ENCODE measurements around the gene GCLM. TPM values are rescaled to one million over a fixed set of nuclear protein-coding genes. Genes with fewer than 3 reads are reported as not detected.
A peak's percentile ranks its signal among the peaks of the same experiment; 100 is the strongest.
"Not testable (repeated sequence)": the region's sequence is repeated elsewhere in the genome, so short reads cannot be mapped to it uniquely, and the experiment has no call there.

Gene GCLM, protein sequence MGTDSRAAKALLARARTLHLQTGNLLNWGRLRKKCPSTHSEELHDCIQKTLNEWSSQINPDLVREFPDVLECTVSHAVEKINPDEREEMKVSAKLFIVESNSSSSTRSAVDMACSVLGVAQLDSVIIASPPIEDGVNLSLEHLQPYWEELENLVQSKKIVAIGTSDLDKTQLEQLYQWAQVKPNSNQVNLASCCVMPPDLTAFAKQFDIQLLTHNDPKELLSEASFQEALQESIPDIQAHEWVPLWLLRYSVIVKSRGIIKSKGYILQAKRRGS
- polyA plus RNA-seq (ENCODE audit: insufficient read length in 10 of 10): 10 to 100 TPM in 1 of 10 donors, 1 to 10 TPM in 9; 6.3 to 11.9 (median 8.6) TPM
- long read RNA-seq, donor 1, full-length matches to known transcripts: 1 of 1 reads
- long read RNA-seq, donor 1, partial matches to known transcripts: 0 of 1 reads
- long read RNA-seq, donor 1, other reads (novel, unspliced or antisense): 0 of 1 reads
- long read RNA-seq, donor 2, full-length matches to known transcripts: 5 of 5 reads
- long read RNA-seq, donor 2, partial matches to known transcripts: 0 of 5 reads
- long read RNA-seq, donor 2, other reads (novel, unspliced or antisense): 0 of 5 reads
- long read RNA-seq, donor 3, full-length matches to known transcripts: 1 of 1 reads
- long read RNA-seq, donor 3, partial matches to known transcripts: 0 of 1 reads
- long read RNA-seq, donor 3, other reads (novel, unspliced or antisense): 0 of 1 reads
- long read RNA-seq, donor 4, full-length matches to known transcripts: 1 of 1 reads
- long read RNA-seq, donor 4, partial matches to known transcripts: 0 of 1 reads
- long read RNA-seq, donor 4, other reads (novel, unspliced or antisense): 0 of 1 reads
- long read RNA-seq, donor 5, full-length matches to known transcripts: 3 of 3 reads
- long read RNA-seq, donor 5, partial matches to known transcripts: 0 of 3 reads
- long read RNA-seq, donor 5, other reads (novel, unspliced or antisense): 0 of 3 reads
- long read RNA-seq, donor 6, full-length matches to known transcripts: 5 of 5 reads
- long read RNA-seq, donor 6, partial matches to known transcripts: 0 of 5 reads
- long read RNA-seq, donor 6, other reads (novel, unspliced or antisense): 0 of 5 reads
- long read RNA-seq, donor 7, full-length matches to known transcripts: 4 of 4 reads
- long read RNA-seq, donor 7, partial matches to known transcripts: 0 of 4 reads
- long read RNA-seq, donor 7, other reads (novel, unspliced or antisense): 0 of 4 reads
- long read RNA-seq, donor 8, full-length matches to known transcripts: 3 of 3 reads
- long read RNA-seq, donor 8, partial matches to known transcripts: 0 of 3 reads
- long read RNA-seq, donor 8, other reads (novel, unspliced or antisense): 0 of 3 reads
- long read RNA-seq, donor 9: 0 reads

DNA sequence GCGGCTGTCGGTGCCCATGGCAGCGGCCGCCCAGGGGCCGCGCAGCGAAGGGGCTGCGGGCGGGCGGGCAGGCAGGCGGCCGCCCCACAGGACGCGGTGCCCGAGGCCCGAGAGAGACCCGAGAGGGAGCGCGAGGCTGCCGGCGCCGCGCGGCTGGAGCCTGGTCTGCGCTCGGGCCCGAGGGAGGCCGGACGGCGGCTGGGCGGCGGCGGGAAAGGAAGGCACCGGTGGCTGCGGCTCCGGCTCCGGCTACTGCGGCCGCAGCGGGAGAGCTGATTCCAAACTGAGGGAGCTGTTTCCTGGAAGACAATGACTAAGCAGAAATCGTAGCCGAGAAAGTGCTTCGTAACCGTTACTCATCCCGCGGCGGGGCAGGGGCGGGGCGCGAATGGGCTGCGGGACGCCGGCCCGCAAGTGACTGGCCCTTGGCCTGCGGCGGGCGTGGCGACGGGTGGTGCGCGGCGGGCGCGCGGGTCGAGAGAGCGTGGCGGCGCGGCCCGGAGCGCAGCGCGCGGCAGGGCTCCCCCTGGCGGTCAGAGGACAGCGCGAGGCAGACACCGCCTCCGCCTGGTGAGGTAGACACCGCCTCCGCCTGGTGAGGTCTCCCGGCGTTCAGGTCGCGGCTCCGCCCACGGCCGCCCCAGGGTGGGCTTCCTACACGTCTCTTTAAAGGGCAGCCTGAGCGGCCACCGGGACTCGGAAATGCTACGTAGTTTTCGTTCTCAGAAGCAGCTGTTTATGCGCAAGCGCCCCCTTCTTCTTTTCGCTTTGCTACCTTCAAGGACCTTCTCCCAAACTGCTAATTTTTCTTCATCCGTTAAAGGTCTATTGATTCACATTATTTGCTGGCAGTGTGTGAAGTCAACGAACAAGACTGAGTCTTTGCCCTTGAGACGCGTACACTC lies at the start of gene GCLM:
TSS of gene GCLM (minus strand) at position 285 of the 905 bp plus-strand sequence. CDS start at position 18, 267 bp downstream.
- peak; percentile 91 to 95 (median 93) for DNase-seq

DNA sequence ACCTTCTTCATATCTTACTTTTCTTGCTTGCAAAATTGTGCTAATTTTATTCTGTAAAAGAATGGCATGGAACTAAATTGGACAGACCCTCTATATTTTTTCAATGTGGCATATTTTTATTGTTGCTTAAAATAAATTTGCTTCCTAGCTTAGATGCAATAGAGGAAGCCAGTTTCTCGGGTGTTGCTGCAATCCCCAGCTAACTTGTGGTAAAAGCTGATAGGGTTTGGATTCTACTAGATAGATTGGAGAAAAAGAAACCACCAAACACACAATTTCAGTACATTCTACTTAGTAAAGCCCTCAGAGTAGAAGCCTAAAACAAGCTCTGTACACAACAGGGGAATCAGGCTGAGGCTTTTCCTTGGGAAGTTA lies 49.5 kb upstream of the GCLM start:
- DNase-seq: no peak

DNA sequence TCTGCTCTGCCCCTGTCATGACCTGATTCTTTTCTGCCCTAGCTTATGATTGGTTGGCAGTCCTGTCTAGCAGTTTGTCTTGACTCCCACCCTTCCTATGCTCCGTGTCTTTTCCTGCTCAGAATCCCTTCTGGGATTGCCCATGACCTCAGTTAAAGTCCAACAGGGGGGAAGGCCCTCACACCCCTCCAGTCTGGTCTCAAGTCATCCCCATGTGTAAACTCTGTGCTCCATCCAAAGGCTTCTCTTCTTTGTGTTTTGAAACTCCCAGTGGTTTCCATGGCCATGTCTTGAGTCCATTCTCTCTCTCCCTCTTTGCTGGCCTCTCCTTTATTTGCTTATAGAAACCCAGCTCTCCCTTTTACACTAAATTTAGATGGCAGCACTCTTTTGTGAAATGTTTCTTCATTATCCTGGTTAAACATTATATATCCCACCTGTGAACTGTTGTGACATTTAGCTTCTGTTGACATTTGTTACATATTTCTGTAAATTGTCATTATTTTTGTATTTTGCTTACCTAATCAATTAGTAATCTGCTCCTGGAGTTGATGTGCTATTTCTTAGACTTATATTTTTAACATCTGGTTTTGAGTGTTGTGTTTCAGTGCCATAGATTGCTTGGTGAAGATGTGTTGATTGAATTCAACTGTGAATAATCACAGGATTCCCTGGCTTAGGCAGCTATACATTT lies 48.9 kb upstream of the GCLM start:
- no peak for DNase-seq

DNA sequence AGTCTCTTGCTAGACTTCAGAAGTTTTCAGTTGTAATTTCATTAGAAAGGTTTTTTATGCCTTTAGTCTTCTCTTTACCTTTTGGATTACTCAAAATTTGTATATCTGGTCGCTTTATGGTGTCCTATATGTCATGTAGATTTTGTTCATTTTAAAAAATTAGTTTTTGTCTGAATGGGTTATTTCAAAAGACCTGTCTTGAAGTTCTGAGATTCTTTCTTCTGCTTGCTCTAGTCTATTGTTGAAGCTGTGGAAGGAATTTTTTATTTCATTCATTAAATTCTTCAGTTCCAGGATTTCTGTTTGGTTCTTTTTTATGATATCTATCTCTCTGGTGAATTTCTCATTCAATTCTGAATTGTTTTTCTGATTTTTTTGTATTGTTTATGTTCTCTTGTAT lies 46.5 kb upstream of the GCLM start:
- DNase-seq: no peak

DNA sequence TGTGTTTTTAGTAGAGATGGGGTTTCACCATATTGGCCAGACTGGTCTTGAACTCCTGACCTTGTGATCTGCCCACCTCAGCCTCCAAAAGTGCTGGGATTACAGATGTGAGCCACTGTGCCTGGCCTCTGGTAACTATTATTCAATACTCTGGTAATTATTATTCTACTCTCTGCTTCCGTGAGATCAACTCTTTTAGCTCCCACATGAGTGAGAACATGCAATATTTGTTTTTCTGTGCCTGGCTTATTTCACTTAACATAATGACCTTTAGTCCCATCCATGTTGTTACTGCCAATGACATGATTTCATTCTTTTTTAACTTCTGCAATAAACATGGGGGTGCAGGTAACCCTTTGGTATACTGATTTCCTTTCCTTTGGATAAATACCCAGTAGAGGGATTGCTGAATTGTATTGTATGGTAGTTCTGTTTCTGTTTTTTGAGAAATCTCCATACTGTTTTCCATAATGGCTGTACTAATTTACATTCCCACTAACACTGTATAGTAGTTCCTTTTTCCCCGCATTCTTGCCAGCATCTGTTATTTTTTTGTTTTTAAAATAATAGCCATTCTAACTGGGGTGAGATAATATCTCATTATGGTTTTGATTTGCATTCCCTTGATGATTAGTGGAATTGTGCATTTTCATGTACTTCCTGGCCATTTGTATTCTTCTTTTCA lies 37.9 kb upstream of the GCLM start:
- DNase-seq: not testable (repeated sequence)

DNA sequence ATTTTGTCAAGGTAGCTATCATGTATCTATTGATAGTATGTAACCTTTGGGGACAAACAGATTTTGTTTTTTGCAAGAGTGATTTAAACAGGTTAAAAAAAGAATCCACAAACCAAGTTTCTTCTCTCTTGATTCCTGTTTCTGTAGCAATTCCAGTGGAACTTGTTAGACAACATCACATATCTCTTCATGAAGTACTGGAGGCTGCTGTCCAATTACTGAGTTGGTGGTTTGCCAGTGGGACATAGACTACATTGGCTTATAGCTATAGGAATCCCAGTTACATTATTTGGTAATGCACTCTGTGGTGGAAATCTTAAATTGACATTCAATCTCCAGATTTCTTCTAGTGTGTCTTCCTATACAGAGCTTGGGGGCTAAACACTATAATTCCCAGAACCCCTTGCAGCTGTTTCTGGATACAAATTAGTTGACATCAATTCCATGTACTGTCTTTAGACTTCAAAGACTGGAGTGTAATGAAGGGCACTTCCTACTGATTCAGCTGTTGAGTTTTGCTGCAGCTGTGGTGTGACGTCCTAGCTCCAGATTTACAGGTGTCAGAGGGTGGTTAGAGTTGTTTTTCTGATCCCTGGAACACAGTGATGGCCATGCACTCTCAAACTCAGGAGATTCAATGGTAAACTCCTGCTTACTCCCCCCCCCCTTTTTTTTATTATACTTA lies 29.4 kb upstream of the GCLM start:
- peak in 2 of 3 donors; percentile 1 to 14 for DNase-seq

DNA sequence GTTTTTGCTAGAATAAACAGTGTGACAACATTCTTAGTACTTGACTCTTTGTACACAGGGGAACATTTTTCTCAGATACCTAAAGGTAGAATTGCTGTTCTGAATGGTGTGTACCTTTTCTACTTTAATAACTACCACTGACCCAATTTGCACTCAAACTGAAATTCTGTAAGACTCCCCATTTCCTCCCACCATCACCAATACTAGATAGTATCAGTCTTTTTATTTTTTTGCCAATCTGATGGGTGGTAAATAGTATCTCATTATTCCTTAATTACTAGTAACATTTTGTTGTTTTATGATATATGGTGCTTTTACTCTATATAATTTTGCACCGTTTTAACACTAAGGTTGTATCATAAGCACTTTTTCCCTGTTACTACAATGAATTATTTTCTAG lies 28.8 kb upstream of the GCLM start:
- DNase-seq: no peak

DNA sequence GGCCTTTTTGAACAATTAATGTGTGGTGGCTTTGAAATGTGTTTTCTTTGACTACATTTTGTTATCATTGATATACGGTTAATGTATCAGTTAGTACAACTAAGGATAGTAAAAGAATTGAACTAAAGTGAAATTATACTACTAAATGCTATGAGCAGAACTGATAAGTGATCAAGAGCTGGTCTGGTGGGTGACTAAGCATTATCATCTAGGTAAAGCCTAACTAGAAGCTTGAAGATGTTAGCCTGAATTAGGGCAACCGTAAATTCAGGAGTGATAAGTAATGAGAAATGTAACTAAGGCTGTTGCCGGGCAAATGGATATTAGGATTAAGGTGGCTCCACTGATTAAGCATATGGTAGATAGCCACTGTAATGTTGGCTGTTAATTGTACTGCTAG lies 16.0 kb upstream of the GCLM start:
- DNase-seq: no peak

DNA sequence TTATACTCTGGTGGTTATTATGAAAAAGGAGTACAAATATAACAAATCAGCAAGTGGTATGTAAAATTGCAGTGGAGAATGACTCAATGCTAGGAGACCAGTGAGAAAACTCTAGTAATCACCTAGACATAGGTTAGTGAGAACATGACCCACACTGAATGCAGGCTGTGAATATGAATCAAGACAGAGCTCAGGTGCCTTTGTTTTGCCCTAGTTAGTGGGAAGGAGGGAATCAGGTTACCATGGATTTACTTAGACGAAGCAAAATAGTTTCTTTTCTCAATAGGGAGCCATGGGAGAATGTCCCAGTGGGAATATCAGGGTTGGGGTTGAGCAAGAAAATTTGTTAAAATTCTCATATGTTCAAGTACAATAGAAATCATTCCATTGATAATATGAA lies 10.6 kb upstream of the GCLM start:
- DNase-seq: no peak

DNA sequence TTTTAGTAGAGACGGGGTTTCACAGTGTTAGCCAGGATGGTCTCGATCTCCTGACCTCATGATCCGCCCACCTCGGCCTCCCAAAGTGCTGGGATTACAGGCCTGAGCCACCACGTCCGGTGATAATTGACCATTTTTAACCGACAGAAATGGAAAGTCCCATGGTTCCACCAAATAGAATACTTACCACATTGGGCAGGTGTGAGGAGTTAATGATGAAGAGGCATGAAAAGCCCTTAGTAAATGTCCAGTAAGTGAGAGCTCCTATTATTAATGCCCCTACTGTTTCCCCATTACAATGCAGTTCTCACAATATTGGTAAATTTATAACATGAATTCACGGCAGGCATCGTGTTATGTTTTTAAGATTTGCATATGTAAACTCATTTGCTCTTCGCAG lies 8.1 kb upstream of the GCLM start:
- no peak for DNase-seq

DNA sequence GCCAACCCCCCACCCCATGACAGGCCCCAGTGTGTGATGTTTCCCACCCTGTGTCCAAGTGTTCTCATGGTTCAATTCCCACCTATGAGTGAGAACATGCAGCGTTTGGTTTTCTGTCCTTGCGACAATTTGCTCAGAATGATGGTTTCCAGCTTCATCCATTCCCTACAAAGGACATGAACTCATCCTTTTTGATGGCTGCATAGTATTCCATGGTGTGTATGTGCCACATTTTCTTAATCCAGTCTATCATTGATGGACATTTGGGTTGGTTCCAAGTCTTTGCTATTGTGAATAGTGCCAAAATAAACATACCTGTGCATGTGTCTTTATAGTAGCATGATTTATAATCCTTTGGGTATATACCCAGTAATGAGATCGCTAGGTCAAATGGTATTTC lies 1.6 kb upstream of the GCLM start:
- not testable (repeated sequence) for DNase-seq

DNA sequence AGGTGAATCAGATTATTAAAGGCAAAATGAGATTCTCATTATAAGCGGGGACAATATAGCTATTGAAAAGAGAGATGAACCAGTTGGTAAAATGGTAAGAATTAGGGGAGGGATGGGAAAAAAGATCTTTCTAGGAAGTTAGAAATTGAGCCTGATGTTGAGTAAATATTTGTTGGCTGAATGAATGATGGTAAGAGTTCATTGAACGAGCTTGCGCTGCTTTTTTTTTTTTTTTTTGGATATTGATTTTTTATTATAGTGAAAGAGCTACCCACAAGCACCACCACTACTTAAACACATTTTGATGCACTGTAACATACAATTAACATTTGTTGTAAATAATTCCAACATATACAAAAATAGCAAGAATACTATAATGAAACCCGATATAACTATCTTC lies 1.1 kb upstream of the GCLM start:
- DNase-seq: no peak

DNA sequence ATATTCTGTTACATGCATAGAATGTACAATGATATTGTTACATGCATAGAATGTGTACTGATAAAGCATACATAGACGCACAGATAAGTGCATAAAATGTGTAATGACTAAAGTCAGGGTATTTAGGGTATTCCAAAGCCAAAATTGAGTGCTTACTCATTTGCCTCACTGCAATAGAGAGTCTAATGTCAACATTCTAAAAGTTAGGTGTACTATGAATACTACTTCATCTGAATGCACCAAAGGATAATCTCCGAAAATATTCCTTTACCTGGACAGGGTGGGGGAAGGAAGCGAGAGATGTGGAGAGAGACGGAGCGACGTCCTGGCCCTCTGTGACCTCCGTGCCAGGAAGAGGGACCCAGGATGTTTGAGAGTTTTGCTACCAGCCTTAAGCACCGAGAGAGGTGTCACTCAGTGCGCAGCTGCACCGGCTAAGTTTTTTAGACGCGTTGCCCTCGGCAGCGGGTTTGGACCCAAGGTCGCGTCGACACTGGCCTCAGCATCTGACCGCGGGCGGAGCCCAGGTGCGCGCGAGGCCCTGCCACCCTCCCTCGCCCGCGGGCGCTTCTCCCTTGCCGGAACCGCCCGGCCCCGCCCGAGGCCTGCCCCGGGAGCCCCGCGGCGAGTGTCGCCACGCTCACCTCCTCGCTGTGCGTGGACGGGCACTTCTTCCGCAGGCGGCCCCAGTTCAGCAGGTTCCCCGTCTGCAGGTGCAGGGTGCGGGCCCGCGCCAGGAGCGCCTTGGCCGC lies 660 bp downstream of the GCLM start:
- peak; percentile 2 to 61 (median 20) for DNase-seq

DNA sequence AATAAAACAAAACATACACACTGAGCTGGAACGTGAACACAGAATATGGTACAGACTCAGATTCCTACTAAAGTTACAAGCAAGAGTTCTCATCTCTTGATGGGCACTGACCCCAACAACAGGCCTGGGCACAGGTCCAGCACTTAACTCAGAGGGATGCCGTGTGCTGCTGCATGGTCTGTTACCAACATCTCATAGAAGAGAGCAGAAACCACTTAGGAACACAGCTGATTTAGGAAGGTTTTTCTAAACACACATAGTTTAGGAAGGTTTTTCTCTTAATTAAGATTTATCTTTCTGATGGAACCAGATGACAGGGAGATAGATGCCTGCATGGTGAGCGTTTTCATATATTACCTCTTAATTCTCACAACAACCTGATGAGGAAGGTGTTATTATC lies 1.5 kb downstream of the GCLM start:
- peak in 2 of 3 donors; percentile 11 to 15 for DNase-seq

DNA sequence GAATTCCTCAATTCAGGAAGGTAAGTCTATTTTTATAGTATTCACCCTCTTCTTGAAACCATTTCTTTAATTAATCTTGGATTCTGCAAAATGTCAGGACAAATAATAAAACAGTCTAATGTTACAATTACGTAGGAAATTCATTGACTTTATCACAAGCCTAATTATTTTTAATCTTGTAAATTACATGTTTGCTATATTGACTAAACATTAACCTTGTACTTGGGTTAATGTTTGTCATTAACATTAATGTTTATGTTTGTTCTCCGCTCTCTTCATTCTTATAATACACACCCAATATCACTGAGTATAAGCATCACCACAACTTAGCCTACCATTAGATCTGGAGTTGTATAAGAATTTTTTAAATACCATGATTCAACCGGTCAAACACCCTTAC lies 2.8 kb downstream of the GCLM start:
- no peak for DNase-seq

DNA sequence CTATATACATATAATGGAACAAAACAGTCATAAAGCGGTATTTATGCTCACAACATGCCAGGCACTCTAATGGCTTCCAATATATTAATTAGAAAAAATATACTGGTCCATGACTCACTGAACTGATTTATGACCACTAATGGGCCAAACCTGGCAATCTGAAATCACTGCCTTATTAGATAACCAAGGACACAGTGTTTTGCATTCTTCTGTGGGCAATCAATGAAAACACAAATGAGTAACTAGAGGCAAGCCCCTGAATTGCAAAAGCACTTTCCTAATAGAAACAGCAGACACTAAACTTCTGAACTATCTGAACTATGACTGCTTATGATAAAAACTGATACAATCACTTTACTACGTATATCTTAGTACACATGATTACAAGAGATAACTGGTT lies 3.5 kb downstream of the GCLM start:
- peak in 1 of 3 donors; percentile 4 for DNase-seq

DNA sequence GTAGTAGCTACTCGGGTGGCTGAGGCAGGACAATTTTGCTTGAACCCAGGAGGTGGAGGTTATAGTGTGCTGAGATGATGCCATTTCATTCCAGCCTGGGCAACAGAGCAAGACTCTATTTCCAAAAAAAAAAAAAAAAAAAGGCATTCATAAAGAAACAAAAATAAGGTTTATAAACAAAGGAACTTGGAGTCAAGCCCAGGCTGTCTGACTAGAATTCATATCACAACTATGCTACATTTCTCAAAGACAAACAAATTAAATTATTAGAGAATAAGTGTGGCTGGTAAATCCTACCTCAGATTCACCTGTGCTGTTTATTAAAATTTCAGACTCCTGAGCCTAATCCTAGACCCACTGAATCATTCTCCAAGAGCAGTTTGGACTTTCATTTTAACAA lies 4.2 kb downstream of the GCLM start:
- no peak for DNase-seq

DNA sequence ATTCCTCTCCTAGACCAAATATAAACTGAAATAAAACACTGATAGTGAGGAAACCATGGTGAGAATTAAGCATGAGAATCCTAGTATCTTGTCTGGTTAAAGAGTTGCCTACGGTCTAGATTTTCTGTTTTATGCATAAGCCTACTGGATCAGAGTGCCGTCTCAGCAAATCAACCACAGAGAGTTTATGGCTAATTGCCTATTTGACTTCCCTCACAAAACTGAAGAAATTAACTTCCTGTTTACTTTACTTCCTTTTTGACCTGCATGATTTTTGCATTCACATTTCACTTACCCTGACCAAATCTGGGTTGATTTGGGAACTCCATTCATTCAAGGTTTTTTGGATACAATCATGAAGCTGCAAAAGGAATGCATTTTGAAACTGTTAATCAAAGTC lies 5.0 kb downstream of the GCLM start:
- peak in 1 of 3 donors; percentile 5 for DNase-seq

All from muscle of back (tissue), 13 donors.